Measurements from ENCODE around the gene UBL4B.

DNA sequence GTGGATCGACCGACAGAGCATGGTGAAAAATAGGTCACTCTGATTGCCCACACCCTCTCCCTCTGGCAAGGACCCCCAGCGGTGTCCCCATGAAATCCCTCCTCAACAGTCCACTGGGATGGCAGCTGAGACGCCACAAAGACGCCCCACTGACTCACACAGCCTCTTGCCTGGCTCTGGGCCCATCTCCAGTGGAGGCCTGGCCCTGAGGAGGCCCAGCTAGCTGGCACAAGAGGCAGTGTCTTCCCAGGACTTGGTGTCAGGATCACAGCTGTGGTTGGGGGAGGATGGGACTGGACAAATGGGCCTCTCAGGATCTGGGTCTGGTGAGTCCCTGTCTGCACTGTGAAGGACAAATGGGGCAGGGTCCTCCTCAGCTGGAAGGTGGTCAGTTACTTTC is 46.4 kb upstream of the UBL4B start:
- TF ChIP-seq BHLHE40 (IDR thresholded peaks at IDR 0.05; ENCODE audit: borderline replicate concordance) = no peak
- TF ChIP-seq, protein P1, sequence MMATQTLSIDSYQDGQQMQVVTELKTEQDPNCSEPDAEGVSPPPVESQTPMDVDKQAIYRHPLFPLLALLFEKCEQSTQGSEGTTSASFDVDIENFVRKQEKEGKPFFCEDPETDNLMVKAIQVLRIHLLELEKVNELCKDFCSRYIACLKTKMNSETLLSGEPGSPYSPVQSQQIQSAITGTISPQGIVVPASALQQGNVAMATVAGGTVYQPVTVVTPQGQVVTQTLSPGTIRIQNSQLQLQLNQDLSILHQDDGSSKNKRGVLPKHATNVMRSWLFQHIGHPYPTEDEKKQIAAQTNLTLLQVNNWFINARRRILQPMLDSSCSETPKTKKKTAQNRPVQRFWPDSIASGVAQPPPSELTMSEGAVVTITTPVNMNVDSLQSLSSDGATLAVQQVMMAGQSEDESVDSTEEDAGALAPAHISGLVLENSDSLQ (IDR thresholded peaks at IDR 0.05) = no peak
- TF ChIP-seq FOXM1 (IDR thresholded peaks at IDR 0.05; ENCODE audit: borderline replicate concordance) = no peak
- TF ChIP-seq SP1 (IDR thresholded peaks at IDR 0.05) = no peak
- TF ChIP-seq L3MBTL2 (conservative IDR thresholded peaks at IDR 0.05) = no peak
- TF ChIP-seq FOXA1 (IDR thresholded peaks at IDR 0.05) = no peak
- no peak for TF ChIP-seq NFRKB (IDR thresholded peaks at IDR 0.05)
- no peak for TF ChIP-seq ZNF384 (IDR thresholded peaks at IDR 0.05)
